ENCODE data around the gene C1orf50.

DNA sequence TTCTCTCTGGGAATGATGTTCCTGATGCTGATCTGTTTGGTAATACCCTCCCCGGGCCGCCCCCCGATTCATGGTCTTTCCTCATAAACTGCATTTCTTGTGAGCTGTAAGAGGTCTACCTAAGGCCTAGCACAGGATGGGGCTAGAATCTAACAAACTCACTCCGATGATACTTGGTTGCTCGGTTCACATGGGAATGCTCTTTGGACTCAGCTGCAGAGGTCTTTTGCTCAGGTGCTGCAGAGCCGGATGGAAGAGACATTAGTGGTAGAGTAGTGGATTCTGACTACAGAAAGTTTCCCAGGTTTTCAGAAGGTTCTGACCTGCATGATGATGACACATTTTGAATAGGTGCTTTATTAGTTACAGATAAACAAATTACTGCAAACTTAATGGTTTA lies 9.5 kb downstream of the C1orf50 start:
- TF ChIP-seq BHLHE40 (IDR thresholded peaks at IDR 0.05; ENCODE audit: borderline replicate concordance) = no peak
- no peak for TF ChIP-seq FOXK2 (IDR thresholded peaks at IDR 0.05)

All from HEK293T (cell line).